Measurements from ENCODE around the gene HGFAC. TPM values are rescaled to one million over a fixed set of nuclear protein-coding genes. Genes with fewer than 3 reads are reported as not detected.

Gene HGFAC
- total and polyA plus RNA-seq, 2 experiments from 2014 or later, result 0.87 to 1.7 TPM

GRCh38 chr4:3422808-3423297 lies 18.9 kb upstream of the HGFAC start:
- 97% methylated on average over 18 of the region's 19 CpGs for WGBS (ENCODE audit: low lambda C conversion rate, missing lambda C conversion rate)
- no peaks in the 10 kb centered on the region for H3K27me3 ChIP-seq
- no peak overlapping the region for H3K27ac ChIP-seq
- TF ChIP-seq CTCF (IDR thresholded peaks at IDR 0.05; ENCODE audit: poor library complexity) (no peak), EZH2 (IDR thresholded peaks at IDR 0.05; ENCODE audit: borderline replicate concordance) (no peak), EZH2phosphoT487 (IDR thresholded peaks at IDR 0.05; ENCODE audit: low read depth, severe bottlenecking, unreplicated experiment) (no peak)
- H3K9me3 ChIP-seq (ENCODE audit: low read depth), result no peaks in the 10 kb centered on the region
- H3K4me1 ChIP-seq (ENCODE audit: insufficient read depth), result no peaks in the 10 kb centered on the region
- no peaks in the 10 kb centered on the region for H4K20me1 ChIP-seq (ENCODE audit: insufficient read depth, poor library complexity, severe bottlenecking)
- H3K36me3 ChIP-seq (replicated peaks; ENCODE audit: insufficient read depth, low read depth), result no peaks in the 10 kb centered on the region
- no peaks in the 10 kb centered on the region for H3K79me2 ChIP-seq
- no peaks in the 10 kb centered on the region for H3K9me2 ChIP-seq (replicated peaks; ENCODE audit: insufficient read depth)
- no peak overlapping the region for H3K4me3 ChIP-seq
- H2AFZ ChIP-seq, result no peak overlapping the region
- no peak overlapping the region for H3K4me2 ChIP-seq
- DNase-seq (ENCODE audit: low spot score), result no peak

GRCh38 chr4:3423406-3423805 lies 18.4 kb upstream of the HGFAC start:
- Histone ChIP-seq H3K9me3 (ENCODE audit: low read depth) (no peaks in the 10 kb centered on the region), H3K36me3 (replicated peaks; ENCODE audit: insufficient read depth, low read depth) (no peaks in the 10 kb centered on the region), H3K9me2 (replicated peaks; ENCODE audit: insufficient read depth) (no peaks in the 10 kb centered on the region), H3K27ac (no peak overlapping the region), H3K4me2 (no peak overlapping the region), H3K27me3 (no peaks in the 10 kb centered on the region), H3K4me3 (no peak overlapping the region), H3K4me1 (ENCODE audit: insufficient read depth) (no peaks in the 10 kb centered on the region), H4K20me1 (ENCODE audit: insufficient read depth, poor library complexity, severe bottlenecking) (no peaks in the 10 kb centered on the region), H2AFZ (no peak overlapping the region), H3K79me2 (no peaks in the 10 kb centered on the region)
- DNase-seq (ENCODE audit: low spot score), result no peak
- TF ChIP-seq EZH2phosphoT487 (IDR thresholded peaks at IDR 0.05; ENCODE audit: low read depth, severe bottlenecking, unreplicated experiment) (no peak), EZH2 (IDR thresholded peaks at IDR 0.05; ENCODE audit: borderline replicate concordance) (no peak), CTCF (IDR thresholded peaks at IDR 0.05; ENCODE audit: poor library complexity) (no peak)
- 96% methylated on average over 16 of the region's 16 CpGs for WGBS (ENCODE audit: low lambda C conversion rate, missing lambda C conversion rate)

- no peaks in the 10 kb centered on the region for H3K79me2 ChIP-seq
- no peaks in the 10 kb centered on the region for H3K9me2 ChIP-seq (replicated peaks; ENCODE audit: insufficient read depth)
- no peak overlapping the region for H3K27ac ChIP-seq
- H2AFZ ChIP-seq, result no peak overlapping the region
- no peaks in the 10 kb centered on the region for H3K9me3 ChIP-seq (ENCODE audit: low read depth)
- no peaks in the 10 kb centered on the region for H3K36me3 ChIP-seq (replicated peaks; ENCODE audit: insufficient read depth, low read depth)
- no peak for DNase-seq (ENCODE audit: low spot score)
- H3K4me1 ChIP-seq (ENCODE audit: insufficient read depth), result no peaks in the 10 kb centered on the region
- H3K4me3 ChIP-seq, result no peak overlapping the region
- TF ChIP-seq CTCF (IDR thresholded peaks at IDR 0.05; ENCODE audit: poor library complexity), result no peak
- TF ChIP-seq EZH2 (IDR thresholded peaks at IDR 0.05; ENCODE audit: borderline replicate concordance), result no peak
- TF ChIP-seq EZH2phosphoT487 (IDR thresholded peaks at IDR 0.05; ENCODE audit: low read depth, severe bottlenecking, unreplicated experiment), result no peak
- WGBS (ENCODE audit: low lambda C conversion rate, missing lambda C conversion rate), result 96% methylated on average over 13 of the region's 13 CpGs
- H3K4me2 ChIP-seq, result no peak overlapping the region
- H4K20me1 ChIP-seq (ENCODE audit: insufficient read depth, poor library complexity, severe bottlenecking), result no peaks in the 10 kb centered on the region
- no peaks in the 10 kb centered on the region for H3K27me3 ChIP-seq
Measured at GRCh38 chr4:3423952-3424351, 17.8 kb upstream of the HGFAC start.

Data from hepatocyte (in vitro differentiated cells).